Measurements from ENCODE around the gene PRADC1.

Gene PRADC1

GRCh38 chr2:73254343-73255006, 21.4 kb upstream of the PRADC1 start:
- no peak overlapping the region for H3K4me3 ChIP-seq (ENCODE audit: low read depth, low read length)
- DNase-seq (ENCODE audit: low read depth), result no peak
- TF ChIP-seq, protein P1, sequence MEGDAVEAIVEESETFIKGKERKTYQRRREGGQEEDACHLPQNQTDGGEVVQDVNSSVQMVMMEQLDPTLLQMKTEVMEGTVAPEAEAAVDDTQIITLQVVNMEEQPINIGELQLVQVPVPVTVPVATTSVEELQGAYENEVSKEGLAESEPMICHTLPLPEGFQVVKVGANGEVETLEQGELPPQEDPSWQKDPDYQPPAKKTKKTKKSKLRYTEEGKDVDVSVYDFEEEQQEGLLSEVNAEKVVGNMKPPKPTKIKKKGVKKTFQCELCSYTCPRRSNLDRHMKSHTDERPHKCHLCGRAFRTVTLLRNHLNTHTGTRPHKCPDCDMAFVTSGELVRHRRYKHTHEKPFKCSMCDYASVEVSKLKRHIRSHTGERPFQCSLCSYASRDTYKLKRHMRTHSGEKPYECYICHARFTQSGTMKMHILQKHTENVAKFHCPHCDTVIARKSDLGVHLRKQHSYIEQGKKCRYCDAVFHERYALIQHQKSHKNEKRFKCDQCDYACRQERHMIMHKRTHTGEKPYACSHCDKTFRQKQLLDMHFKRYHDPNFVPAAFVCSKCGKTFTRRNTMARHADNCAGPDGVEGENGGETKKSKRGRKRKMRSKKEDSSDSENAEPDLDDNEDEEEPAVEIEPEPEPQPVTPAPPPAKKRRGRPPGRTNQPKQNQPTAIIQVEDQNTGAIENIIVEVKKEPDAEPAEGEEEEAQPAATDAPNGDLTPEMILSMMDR (IDR thresholded peaks at IDR 0.05; ENCODE audit: low read depth, low read length, missing control alignments), result no peak

DNA sequence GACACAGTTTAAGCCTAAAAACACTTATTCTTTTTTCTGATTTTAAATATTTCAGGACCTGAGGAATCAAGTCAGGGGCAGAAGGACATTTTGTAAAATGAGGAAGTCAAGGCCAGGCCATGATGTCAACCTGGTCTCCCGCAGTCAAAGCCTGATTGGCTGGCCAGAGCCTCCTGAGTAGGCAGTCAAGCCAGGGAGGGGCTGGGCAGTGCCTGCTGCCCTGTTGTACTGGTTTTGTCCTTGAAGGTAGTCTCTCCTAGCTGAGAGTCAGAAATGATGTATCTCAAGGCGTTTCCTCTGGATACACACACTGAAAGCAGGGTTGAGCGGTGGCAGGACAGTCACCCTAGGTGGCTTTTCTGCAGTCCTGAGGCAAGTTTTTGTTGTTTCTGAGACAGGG, 20.9 kb upstream of the PRADC1 start:
- no peak for DNase-seq (ENCODE audit: low read depth)
- H3K4me3 ChIP-seq (ENCODE audit: low read depth, low read length), result no peak overlapping the region
- TF ChIP-seq, protein P1 (IDR thresholded peaks at IDR 0.05; ENCODE audit: low read depth, low read length, missing control alignments), result no peak

DNA sequence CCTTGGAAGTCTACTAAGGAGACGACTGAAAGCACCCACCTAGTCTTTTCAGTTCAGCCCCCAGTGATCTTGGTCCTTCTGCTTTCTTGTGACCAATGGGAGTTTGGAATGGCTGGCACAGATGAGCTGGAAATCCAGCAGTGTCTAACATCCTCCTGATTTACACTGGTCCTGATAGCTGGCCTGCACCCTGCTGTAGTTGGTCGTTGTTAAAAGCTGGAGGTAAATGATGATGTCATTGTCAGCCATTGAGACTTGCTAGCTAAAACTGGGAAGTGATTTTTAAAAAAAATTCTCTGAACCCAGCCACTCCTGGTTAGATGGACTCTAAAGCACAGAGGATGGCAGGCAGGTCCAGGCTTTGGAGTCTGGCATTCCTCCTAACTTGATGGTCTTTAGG, 20.4 kb upstream of the PRADC1 start:
- TF ChIP-seq, protein P1 (IDR thresholded peaks at IDR 0.05; ENCODE audit: low read depth, low read length, missing control alignments), result no peak
- H3K4me3 ChIP-seq (ENCODE audit: low read depth, low read length), result no peak overlapping the region
- DNase-seq (ENCODE audit: low read depth), result no peak

DNA sequence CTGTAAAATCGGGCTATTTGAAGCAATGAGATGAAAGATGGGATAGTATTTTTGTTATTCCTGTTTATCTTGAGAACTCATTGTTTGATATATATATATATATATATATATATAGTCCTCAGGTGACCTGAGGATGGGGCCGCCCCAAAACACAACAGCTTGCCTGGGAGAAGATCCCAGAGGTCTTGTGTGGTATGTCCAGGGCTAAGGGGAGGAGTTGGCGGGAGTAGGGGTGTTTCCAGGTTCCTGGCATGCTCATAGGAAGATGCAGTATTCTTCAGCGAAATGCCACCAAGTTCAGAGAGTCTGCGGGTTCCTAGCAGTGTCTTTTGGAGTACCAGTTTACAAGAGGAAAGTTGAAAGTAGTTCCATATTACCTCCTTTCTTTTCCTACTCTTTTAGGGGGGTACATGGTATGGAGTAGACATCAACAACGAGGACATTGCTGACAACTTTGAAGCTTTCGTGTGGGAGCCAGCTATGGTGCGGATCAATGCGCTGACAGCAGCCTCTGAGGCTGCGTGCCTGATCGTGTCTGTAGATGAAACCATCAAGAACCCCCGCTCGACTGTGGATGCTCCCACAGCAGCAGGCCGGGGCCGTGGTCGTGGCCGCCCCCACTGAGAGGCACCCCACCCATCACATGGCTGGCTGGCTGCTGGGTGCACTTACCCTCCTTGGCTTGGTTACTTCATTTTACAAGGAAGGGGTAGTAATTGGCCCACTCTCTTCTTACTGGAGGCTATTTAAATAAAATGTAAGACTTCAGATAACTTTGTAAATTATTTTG, 19.4 kb upstream of the PRADC1 start:
- TF ChIP-seq, protein P1 (IDR thresholded peaks at IDR 0.05; ENCODE audit: low read depth, low read length, missing control alignments), result no peak
- no peak for DNase-seq (ENCODE audit: low read depth)
- no peak overlapping the region for H3K4me3 ChIP-seq (ENCODE audit: low read depth, low read length)

DNA sequence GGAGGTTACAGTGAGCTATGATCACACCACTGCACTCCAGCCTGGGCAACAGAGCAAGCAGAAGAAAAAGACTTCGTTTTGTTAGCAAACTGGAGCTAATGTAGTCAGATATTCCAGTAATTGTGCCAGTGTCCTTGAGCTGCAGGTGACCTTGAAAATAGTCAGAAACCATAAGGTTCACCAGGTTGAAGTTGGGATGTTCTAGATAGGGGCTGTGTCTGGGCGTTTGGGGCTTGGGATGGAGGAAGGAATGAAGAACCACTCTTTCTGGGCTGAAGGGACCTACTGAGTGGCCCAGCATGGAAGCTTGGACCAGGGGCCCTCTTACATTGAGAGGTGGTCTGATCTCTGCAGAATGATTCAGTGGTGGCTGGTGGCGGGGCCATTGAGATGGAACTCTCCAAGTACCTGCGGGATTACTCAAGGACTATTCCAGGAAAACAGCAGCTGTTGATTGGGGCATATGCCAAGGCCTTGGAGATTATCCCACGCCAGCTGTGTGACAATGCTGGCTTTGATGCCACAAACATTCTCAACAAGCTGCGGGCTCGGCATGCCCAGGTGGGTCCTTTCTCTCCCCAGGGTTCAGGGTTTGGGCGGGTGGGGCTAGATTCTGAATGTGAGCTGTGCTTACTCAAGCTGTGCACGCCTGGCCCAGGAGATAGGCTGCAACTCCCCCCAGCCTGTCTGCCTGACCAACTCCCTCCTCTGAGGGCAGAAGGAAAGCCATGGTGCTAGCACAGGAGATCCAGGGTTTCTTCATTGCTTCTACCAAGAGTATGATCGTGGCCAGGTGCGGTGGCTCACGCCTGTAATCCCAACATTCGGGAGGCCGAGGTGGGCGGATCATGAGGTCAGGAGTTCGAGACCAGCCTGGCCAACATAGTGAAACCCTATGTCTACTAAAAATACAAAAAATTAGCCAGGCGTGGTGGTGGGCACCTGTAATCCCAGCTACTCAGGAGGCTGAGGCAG, 18.1 kb upstream of the PRADC1 start:
- no peak for DNase-seq (ENCODE audit: low read depth)
- H3K4me3 ChIP-seq (ENCODE audit: low read depth, low read length), result no peak overlapping the region
- TF ChIP-seq, protein P1 (IDR thresholded peaks at IDR 0.05; ENCODE audit: low read depth, low read length, missing control alignments), result no peak

DNA sequence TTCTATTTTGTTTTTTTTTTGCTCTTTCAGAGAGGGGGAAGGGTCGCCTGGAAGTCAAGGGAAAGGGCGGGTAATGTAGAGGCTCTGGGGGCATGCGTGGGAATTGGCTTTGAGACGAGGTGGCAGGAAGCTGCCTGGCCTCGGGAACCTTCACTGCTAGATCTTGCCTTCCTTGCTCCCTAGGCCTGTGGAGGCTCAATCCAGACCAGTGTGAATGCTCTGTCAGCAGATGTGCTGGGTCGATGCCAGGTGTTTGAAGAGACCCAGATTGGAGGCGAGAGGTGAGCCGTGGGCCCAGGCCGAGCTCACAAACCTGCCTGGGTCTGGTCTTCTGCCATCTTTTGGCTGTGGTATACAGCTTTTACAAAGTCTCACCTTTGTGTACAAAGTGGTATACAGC, 16.6 kb upstream of the PRADC1 start:
- H3K4me3 ChIP-seq (ENCODE audit: low read depth, low read length), result no peak overlapping the region
- TF ChIP-seq, protein P1 (IDR thresholded peaks at IDR 0.05; ENCODE audit: low read depth, low read length, missing control alignments), result no peak
- no peak for DNase-seq (ENCODE audit: low read depth)

Data from GM12864 (cell line).